HG02970 (cell line): Measurements from ENCODE around the gene GNAT3.

ENCODE experiments used
- ATAC-seq: cut with Tn5 transposase; IDR thresholded peaks from one replicate; pipeline ENCODE4 v1.9.1; 2021; ENCODE audit warnings: mild to moderate bottlenecking, moderate library complexity, moderate number of reproducible peaks; ENCODE audit not compliant: unreplicated experiment, low FRiP score

The GNAT3 gene

GRCh38 chr7:80428161-80429054 is 83.5 kb downstream of the GNAT3 start:
- ATAC-seq: no peak

GRCh38 chr7:80427218-80427617 is 84.6 kb downstream of the GNAT3 start:
- no peak for ATAC-seq

GRCh38 chr7:80420876-80421275 is 91.0 kb downstream of the GNAT3 start:
- no peak for ATAC-seq

GRCh38 chr7:80417211-80417793 is 94.6 kb downstream of the GNAT3 start:
- ATAC-seq: no peak

DNA sequence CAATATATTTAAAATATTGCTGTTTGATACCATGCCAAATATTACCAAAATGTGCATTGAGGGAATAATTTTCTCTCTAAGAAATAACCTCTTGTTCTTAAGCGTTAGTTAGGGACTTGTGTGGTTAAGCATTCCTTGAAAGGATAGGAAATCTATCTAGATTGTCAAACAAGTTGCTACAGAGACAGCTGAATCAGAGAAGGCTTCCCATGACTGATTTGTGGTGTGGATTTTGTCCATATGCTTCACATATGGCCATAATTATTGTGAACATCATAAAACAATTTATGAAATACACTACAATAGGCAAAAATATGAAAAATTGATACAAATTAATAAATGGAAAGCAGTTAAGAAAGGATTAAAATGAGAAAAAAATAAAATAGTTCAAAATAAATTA is 96.3 kb downstream of the GNAT3 start:
- ATAC-seq: no peak

GRCh38 chr7:80415114-80415513 is 96.8 kb downstream of the GNAT3 start:
- ATAC-seq: no peak

DNA sequence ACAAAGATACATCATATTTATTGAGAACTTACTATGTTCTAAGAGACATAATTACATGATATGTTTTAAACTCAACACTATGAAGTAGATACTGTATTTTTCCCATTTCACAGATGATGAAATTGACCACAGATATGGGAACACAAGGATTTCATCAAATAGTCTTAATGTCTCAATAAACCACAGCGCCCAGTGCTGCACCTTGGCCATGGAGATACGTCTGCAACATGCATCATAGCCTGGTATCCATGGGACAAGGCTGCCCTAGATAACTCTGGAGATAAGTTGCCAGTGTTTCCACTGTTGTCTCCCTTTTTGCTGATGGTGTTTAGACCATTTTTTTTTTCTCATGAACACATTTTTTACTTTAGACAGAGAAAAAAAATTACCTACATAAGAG is 97.5 kb downstream of the GNAT3 start:
- ATAC-seq: no peak

- ATAC-seq: no peak
These were observed 98.4 kb downstream of the GNAT3 start for GRCh38 chr7:80413383-80413945.

DNA sequence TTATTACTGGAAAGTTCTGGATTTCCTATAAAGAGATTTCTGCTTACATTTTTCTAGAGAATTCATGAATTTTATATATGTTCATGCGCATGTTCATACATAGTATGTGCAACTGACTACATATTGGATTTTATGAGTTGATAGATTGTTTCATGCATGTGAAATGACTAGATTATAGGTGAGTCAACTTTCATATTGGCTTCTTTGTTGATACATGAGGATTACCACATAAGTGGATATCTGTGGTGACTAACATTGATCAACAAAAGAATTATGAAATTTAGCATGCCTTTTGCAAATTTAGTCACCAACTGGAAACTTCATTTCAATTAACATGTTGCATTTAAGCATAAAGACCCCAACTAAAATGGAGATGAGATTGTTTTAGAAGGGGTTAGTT is 99.0 kb downstream of the GNAT3 start:
- ATAC-seq: no peak

DNA sequence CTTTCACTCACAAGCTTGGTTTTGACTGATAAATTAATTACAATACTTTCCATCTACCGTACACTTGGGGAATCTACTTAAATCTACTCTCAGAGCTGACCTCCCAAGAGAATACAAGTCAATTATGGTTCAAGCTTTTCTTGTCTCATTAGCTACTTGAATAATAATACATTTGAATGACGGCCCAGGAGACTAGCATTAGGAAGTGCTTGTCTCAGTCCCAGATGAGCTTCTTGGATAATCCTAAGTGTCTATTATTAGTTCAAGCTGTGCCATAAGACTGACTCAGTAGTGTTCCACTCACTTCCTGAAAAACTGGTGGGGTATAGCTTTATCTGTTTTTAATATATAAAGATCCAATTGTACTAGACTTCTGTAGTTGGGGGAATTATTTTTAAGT is 100.2 kb downstream of the GNAT3 start:
- no peak for ATAC-seq

DNA sequence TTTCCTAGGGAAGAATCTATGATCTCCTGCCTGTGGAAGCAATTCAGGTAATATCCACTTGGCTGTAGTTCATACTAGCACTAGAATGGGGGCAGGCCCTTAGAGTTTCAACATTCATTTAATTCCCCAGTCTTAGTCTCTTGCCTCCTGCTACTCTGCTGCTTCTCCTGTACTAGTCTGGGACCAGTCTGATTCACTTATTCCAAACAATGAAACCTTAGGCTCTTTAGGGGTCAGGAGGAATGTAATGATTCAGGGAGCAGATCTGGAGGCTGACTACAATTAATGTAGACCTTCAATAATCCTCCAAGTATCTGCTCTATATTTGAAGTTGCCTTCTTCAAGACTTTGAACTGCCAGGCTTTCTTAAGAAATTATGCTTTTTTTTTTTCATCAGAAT is 101.8 kb downstream of the GNAT3 start:
- no peak for ATAC-seq
